Measurements from ENCODE around the gene CD300A.
A peak's percentile ranks its signal among the peaks of the same experiment; 100 is the strongest.

Gene CD300A

DNA sequence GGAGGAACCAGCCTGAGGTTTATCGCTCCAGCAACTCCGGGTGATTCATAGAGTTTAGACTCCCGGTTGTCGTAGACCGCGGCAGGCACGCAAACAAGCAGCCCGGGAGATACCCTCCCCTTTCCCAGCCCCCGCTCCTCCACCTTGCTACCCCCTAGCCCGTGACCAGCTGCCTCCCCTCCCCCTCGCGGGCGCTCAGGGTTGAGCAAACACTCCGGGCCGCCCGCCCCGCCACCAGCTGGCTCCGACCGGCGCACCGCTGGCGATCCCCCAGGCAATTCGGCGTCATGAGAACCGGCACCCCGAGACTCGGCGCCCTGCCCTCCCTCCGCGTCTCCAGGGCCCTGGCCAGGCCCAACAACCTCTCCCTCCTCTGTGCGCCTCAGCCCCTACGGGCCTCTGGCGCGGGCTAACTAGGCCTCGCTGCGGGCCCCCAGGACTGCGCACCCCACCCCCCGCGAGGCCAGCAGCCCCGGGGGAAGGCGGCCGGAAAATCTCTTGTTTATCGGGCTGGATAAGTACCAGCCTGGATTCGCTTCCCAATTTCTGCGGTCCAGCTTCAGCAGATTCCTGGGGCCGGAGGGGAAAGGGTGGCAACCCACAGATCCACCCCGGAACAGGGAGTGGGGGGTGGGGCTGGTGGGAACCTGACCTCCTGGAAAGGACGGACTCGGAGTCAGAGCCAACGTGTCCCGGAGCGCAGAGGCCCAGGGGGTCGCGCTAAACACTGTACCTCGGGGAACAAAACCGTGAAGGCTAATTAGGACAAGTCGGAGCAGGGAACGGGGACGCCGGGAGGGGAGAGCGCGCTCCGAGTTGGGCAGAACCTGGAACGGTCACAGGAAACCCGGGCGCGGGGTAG, 35.5 kb upstream of the CD300A start:
- Histone ChIP-seq H2BK12ac (ENCODE audit: low read length) (peak overlapping the region; percentile 75), H3K14ac (ENCODE audit: low read length) (peak overlapping the region; percentile 97), H2AFZ (ENCODE audit: low read length) (peak overlapping the region; percentile 87), H3K9ac (ENCODE audit: low read depth, low read length, poor library complexity) (peak overlapping the region; percentile 99), H3K27ac (replicated peaks; ENCODE audit: low read length) (peak overlapping the region; percentile 77), H3K79me1 (ENCODE audit: low read depth, low read length) (peaks cover 9% of the 10 kb centered on the region), H3K4me2 (ENCODE audit: insufficient read depth, low read length, poor library complexity, severe bottlenecking) (peak overlapping the region; percentile 99), H2AK5ac (ENCODE audit: low read depth, low read length) (peak overlapping the region; percentile 99), H3K9me3 (replicated peaks in 1 of 2; ENCODE audit: control insufficient read depth in 2 of 2, insufficient read depth in 1 of 2, low read depth in 1 of 2, low read length in 2 of 2) (no peaks in the 10 kb centered on the region), H4K8ac (ENCODE audit: low read depth, low read length) (no peak overlapping the region), H2BK5ac (ENCODE audit: low read length) (peak overlapping the region; percentile 93), H3K18ac (ENCODE audit: low read length) (peak overlapping the region; percentile 100), H2BK120ac (ENCODE audit: low read depth, low read length) (peak overlapping the region; percentile 92), H3K4ac (ENCODE audit: low read length) (peak overlapping the region; percentile 93), H3K36me3 (replicated peaks in 1 of 2; ENCODE audit: control insufficient read depth in 2 of 2, insufficient read depth in 2 of 2, low read length in 2 of 2) (no peaks in the 10 kb centered on the region), H3K27me3 (ENCODE audit: control insufficient read depth in 3 of 3, insufficient read depth in 3 of 3, low read depth in 1 of 3, low read length in 3 of 3) (peaks cover 0 to 84% (median 2%) of the 10 kb centered on the region in 3 experiments), H3K4me3 (ENCODE audit: low read length in 2 of 2) (peak overlapping the region; percentile 37 to 83), H3K4me1 (ENCODE audit: control insufficient read depth in 2 of 2, insufficient read depth in 1 of 2, low read depth in 1 of 2, low read length in 2 of 2) (peaks cover 19 to 36% of the 10 kb centered on the region in 2 donors), H3K23ac (ENCODE audit: low read depth, low read length, poor library complexity) (peak overlapping the region; percentile 98), H4K91ac (ENCODE audit: low read depth, low read length, poor library complexity) (peak overlapping the region; percentile 93), H2BK15ac (ENCODE audit: low read length) (peak overlapping the region; percentile 97)
- peak; percentile 66 for DNase-seq (ENCODE audit: low spot score)
- no CpG with 5 or more reads among the region's 67 CpGs for WGBS, 2 donors (ENCODE audit: extremely low coverage in 2 of 2, insufficient read length in 2 of 2, insufficient replicate concordance in 1 of 2)

- Histone ChIP-seq H3K79me1 (ENCODE audit: low read depth, low read length) (peaks cover 9% of the 10 kb centered on the region), H3K27ac (replicated peaks; ENCODE audit: low read length) (peak within 1 kb of the TSS; percentile 77), H3K23ac (ENCODE audit: low read depth, low read length, poor library complexity) (peak within 1 kb of the TSS; percentile 98), H3K4me1 (ENCODE audit: control insufficient read depth in 2 of 2, insufficient read depth in 1 of 2, low read depth in 1 of 2, low read length in 2 of 2) (peaks cover 19 to 33% of the 10 kb centered on the region in 2 donors), H4K8ac (ENCODE audit: low read depth, low read length) (peak within 1 kb of the TSS; percentile 87), H3K9me3 (replicated peaks in 1 of 2; ENCODE audit: control insufficient read depth in 2 of 2, insufficient read depth in 1 of 2, low read depth in 1 of 2, low read length in 2 of 2) (no peaks in the 10 kb centered on the region), H2BK12ac (ENCODE audit: low read length) (peak within 1 kb of the TSS; percentile 99), H2AK5ac (ENCODE audit: low read depth, low read length) (peak within 1 kb of the TSS; percentile 99), H2BK5ac (ENCODE audit: low read length) (peak within 1 kb of the TSS; percentile 93), H2BK15ac (ENCODE audit: low read length) (peak within 1 kb of the TSS; percentile 97), H4K91ac (ENCODE audit: low read depth, low read length, poor library complexity) (peak within 1 kb of the TSS; percentile 93), H3K36me3 (replicated peaks in 1 of 2; ENCODE audit: control insufficient read depth in 2 of 2, insufficient read depth in 2 of 2, low read length in 2 of 2) (peaks cover 0 to 2% of the 10 kb centered on the region in 2 donors), H3K18ac (ENCODE audit: low read length) (peak within 1 kb of the TSS; percentile 100), H3K27me3 (ENCODE audit: control insufficient read depth in 3 of 3, insufficient read depth in 3 of 3, low read depth in 1 of 3, low read length in 3 of 3) (peaks cover 0 to 77% (median 2%) of the 10 kb centered on the region in 3 experiments), H3K4ac (ENCODE audit: low read length) (peak within 1 kb of the TSS; percentile 93), H3K4me3 (ENCODE audit: low read length in 2 of 2) (peak within 1 kb of the TSS; percentile 37 to 83), H3K14ac (ENCODE audit: low read length) (peak within 1 kb of the TSS; percentile 100), H2BK120ac (ENCODE audit: low read depth, low read length) (peak within 1 kb of the TSS; percentile 92), H3K4me2 (ENCODE audit: insufficient read depth, low read length, poor library complexity, severe bottlenecking) (peak within 1 kb of the TSS; percentile 99), H3K9ac (ENCODE audit: low read depth, low read length, poor library complexity) (peak within 1 kb of the TSS; percentile 99), H2AFZ (ENCODE audit: low read length) (peak within 1 kb of the TSS; percentile 87)
- peak; percentile 62 for DNase-seq (ENCODE audit: low spot score)
- no CpG with 5 or more reads among the region's 81 CpGs for WGBS, 2 donors (ENCODE audit: extremely low coverage in 2 of 2, insufficient read length in 2 of 2, insufficient replicate concordance in 1 of 2)
Measured at GRCh38 chr17:74431568-74432423, 34.6 kb upstream of the CD300A start, which contains the start of gene GPRC5C. GPRC5C (plus strand) TSS chr17:74432088; CDS start chr17:74439777, 7,689 bp downstream.

GRCh38 chr17:74432424-74432690, 34.1 kb upstream of the CD300A start:
- Histone ChIP-seq H3K9ac (ENCODE audit: low read depth, low read length, poor library complexity) (peak overlapping the region; percentile 99), H3K9me3 (replicated peaks in 1 of 2; ENCODE audit: control insufficient read depth in 2 of 2, insufficient read depth in 1 of 2, low read depth in 1 of 2, low read length in 2 of 2) (peaks cover 0 to 4% of the 10 kb centered on the region in 2 donors), H3K18ac (ENCODE audit: low read length) (peak overlapping the region; percentile 99), H2BK120ac (ENCODE audit: low read depth, low read length) (peak overlapping the region; percentile 78), H2AK5ac (ENCODE audit: low read depth, low read length) (peak overlapping the region; percentile 99), H2BK5ac (ENCODE audit: low read length) (peak overlapping the region; percentile 93), H3K4me2 (ENCODE audit: insufficient read depth, low read length, poor library complexity, severe bottlenecking) (peak overlapping the region; percentile 99), H4K91ac (ENCODE audit: low read depth, low read length, poor library complexity) (no peak overlapping the region), H3K27ac (replicated peaks; ENCODE audit: low read length) (no peak overlapping the region), H3K79me1 (ENCODE audit: low read depth, low read length) (peaks cover 9% of the 10 kb centered on the region), H3K36me3 (replicated peaks in 1 of 2; ENCODE audit: control insufficient read depth in 2 of 2, insufficient read depth in 2 of 2, low read length in 2 of 2) (peaks cover 0 to 2% of the 10 kb centered on the region in 2 donors), H3K23ac (ENCODE audit: low read depth, low read length, poor library complexity) (peak overlapping the region; percentile 83), H3K4me1 (ENCODE audit: control insufficient read depth in 2 of 2, insufficient read depth in 1 of 2, low read depth in 1 of 2, low read length in 2 of 2) (peaks cover 19 to 27% of the 10 kb centered on the region in 2 donors), H2BK12ac (ENCODE audit: low read length) (no peak overlapping the region), H2AFZ (ENCODE audit: low read length) (peak overlapping the region; percentile 87), H4K8ac (ENCODE audit: low read depth, low read length) (no peak overlapping the region), H3K27me3 (ENCODE audit: control insufficient read depth in 3 of 3, insufficient read depth in 3 of 3, low read depth in 1 of 3, low read length in 3 of 3) (peaks cover 0 to 71% (median 2%) of the 10 kb centered on the region in 3 experiments), H2BK15ac (ENCODE audit: low read length) (peak overlapping the region; percentile 97), H3K14ac (ENCODE audit: low read length) (no peak overlapping the region), H3K4ac (ENCODE audit: low read length) (no peak overlapping the region), H3K4me3 (ENCODE audit: low read length in 2 of 2) (peak overlapping the region; percentile 37 to 83)
- WGBS, 2 donors (ENCODE audit: extremely low coverage in 2 of 2, insufficient read length in 2 of 2, insufficient replicate concordance in 1 of 2), result no CpG with 5 or more reads among the region's 33 CpGs
- DNase-seq (ENCODE audit: low spot score), result no peak
